Heart left ventricle (tissue), 16 donors: ENCODE results near the gene ALDH3B1. TPM values are rescaled to one million over a fixed set of nuclear protein-coding genes. Genes with fewer than 3 reads are reported as not detected.

Source experiments
- ATAC-seq, 4 donors: fragments of 200-7000 bp; cut with Tn5 transposase; one replicate each; pipeline ENCODE4 v1.9.1; 2020 to 2022; ENCODE audit warnings: moderate library complexity in 4 of 4, mild to moderate bottlenecking in 3 of 4, moderate number of reproducible peaks in 1 of 4
- DNase-seq, 5 donors: peaks; one replicate each; pipeline ENCODE4 v3.0.0-alpha.2; 2020
- H3K27ac ChIP-seq, 12 donors: fragments of 200-600 bp; sonication (generic) in 4 of 12; one replicate each; pipeline versions ENCODE4 v1.5.0 to v1.8.0; 2016 to 2022; ENCODE audit warnings: mild to moderate bottlenecking in 2 of 12
- H3K27me3 ChIP-seq, 9 donors: fragments of 200-600 bp; sonication (generic) in 2 of 9; one replicate each; pipeline versions ENCODE4 v1.5.1 to v1.8.0; 2016 to 2022; ENCODE audit warnings: mild to moderate bottlenecking in 3 of 9
- H3K36me3 ChIP-seq, 9 donors: fragments of 200-600 bp; sonication (generic) in 2 of 9; one replicate each; pipeline versions ENCODE4 v1.5.0 to v1.8.0; 2018 to 2022; ENCODE audit warnings: mild to moderate bottlenecking in 2 of 9
- H3K4me1 ChIP-seq, 12 donors: fragments of 200-600 bp; sonication (generic) in 4 of 12; one replicate each; pipeline versions ENCODE4 v1.5.0 to v1.8.0; 2016 to 2022; ENCODE audit warnings: mild to moderate bottlenecking in 3 of 12
- H3K4me3 ChIP-seq, 12 donors: fragments of 200-600 bp; sonication (generic) in 4 of 12; one replicate each; pipeline versions ENCODE4 v1.5.0 to v1.8.0; 2017 to 2022; ENCODE audit warnings: mild to moderate bottlenecking in 9 of 12, moderate library complexity in 4 of 12
- H3K9me3 ChIP-seq, 12 donors: fragments of 200-600 bp; sonication (generic) in 4 of 12; one replicate each; pipeline versions ENCODE4 v1.5.0 to v1.8.0; 2016 to 2022; ENCODE audit warnings: mild to moderate bottlenecking in 1 of 12
- CTCF ChIP-seq, 12 donors: fragments of 200-600 bp; sonication (generic) in 4 of 12; IDR thresholded peaks; one replicate each; pipeline versions ENCODE4 v1.5.0 to v1.8.0; 2018 to 2022; ENCODE audit warnings: antibody characterized with exemption in 12 of 12, mild to moderate bottlenecking in 5 of 12
- POLR2A ChIP-seq, 2 donors: fragments of 450-650 bp; IDR thresholded peaks; one replicate each; pipeline ENCODE4 v1.6.1; 2017; ENCODE audit warnings: antibody characterized with exemption in 2 of 2, mild to moderate bottlenecking in 2 of 2, moderate library complexity in 2 of 2
- WGBS, 4 donors: extraction: QIAGEN DNeasy Blood & Tissue Kit in 2 of 4; methylation state at CpG; one replicate each; pipeline versions ENCODE4 v1.1.5 to v1.1.7; 2013 to 2018; 5-methylcytosine and 5-hydroxymethylcytosine counted together
- intact Hi-C, 10 donors: fragments of 100-400 bp; cut with DNase I; formaldehyde crosslinking; loops; one replicate each; pipeline versions ENCODE4 v1.11.1 to v1.14.2; 2022
- polyA plus RNA-seq, 2 donors: library from polyadenylated mRNA; stranded (reverse); fragments of 200-250 nt; gene quantifications; one replicate each; pipeline ENCODE4 v1.2.3, GENCODE V29; 2013
- total RNA-seq, 9 donors: library from RNA; depleted of rRNA in 2 of 9; stranded (reverse); fragments of >200 nt in 2 of 9; fragmentation: NEBNext Ultra II Directional in 3 of 9; extraction: Animal tissue kit (Norgen Biotek cat#: 25700) in 3 of 9; gene quantifications; one replicate each; pipeline versions ENCODE4 v1.1.0 to v1.2.4, GENCODE V29; 2016 to 2023
- donor health status: ischemic (EF 13 %, LVEDD 7.1; RV severe dilation, severe dysfunction).
- donor health status: healthy with polysubstance abuse.
- donor health status: DM: no; HTN: yes; CAD: no.
- donor health status: DM: no; HTN: no; CAD: no.
- donor health status: ischemic (EF 25% LVEDD 6.9; RV normal size, moderate dysfunction).
- donor health status: ischemic (EF 25% LVEDD 5.7; RV mildly dilated, moderate dysfunction).
- donor health status: healthy.
- donor health status: DM: yes; HTN: yes; CAD: no.
- donor health status: ischemic (EF 35%, LVEDD 5.7; RV mildly dilated, moderate dysfunction).
- donor health status: nonischemic (EF 11% LVEDD 7.7; RV severe dilation, severe dysfunction).
- donor health status: DM: yes; HTN: yes; CAD: no.
- donor health status: PGD.
- donor health status: ischemic (EF 29% LVEDD 5.4; RV normal size, mild dysfunction).
- donor health status: nonischemic (EF 23%, LVEDD 6.1; RV moderate dilation, normal function).

The ALDH3B1 gene
- total and polyA plus RNA-seq, 11 donors, result 2.3 to 25.4 (median 4.4) TPM

- no peaks in the 10 kb centered on the region for H3K9me3 ChIP-seq
- TF ChIP-seq POLR2A (IDR thresholded peaks at IDR 0.05) (no peak), CTCF (IDR thresholded peaks at IDR 0.05) (no peak)
- ATAC-seq (no peak), DNase-seq (no peak)
- H3K36me3 ChIP-seq, result no peaks in the 10 kb centered on the region
- no peaks in the 10 kb centered on the region for H3K27me3 ChIP-seq
- no peak overlapping the region for H3K4me3 ChIP-seq
- WGBS, 4 donors, result 40 to 91% (median 90%) methylated on average over 1 to 19 of the region's 19 CpGs
- H3K4me1 ChIP-seq, result peaks cover 0 to 52% (median 12%) of the 10 kb centered on the region in 12 donors
- intact Hi-C loops, result loop anchor here in 1 of 10 donors (10.0 kb wide), 1 partner anchor 190 kb away; no protein-coding TSS in a partner anchor
- peak overlapping the region in 1 of 12 donors; percentile 44 for H3K27ac ChIP-seq
These were observed 4.9 kb downstream of the ALDH3B1 start for GRCh38 chr11:68014947-68015447.

GRCh38 chr11:68015467-68015866, 5.3 kb downstream of the ALDH3B1 start:
- Histone ChIP-seq H3K4me3 (no peak overlapping the region), H3K9me3 (no peaks in the 10 kb centered on the region), H3K27me3 (no peaks in the 10 kb centered on the region), H3K36me3 (no peaks in the 10 kb centered on the region), H3K4me1 (peaks cover 0 to 47% (median 9%) of the 10 kb centered on the region in 12 donors), H3K27ac (no peak overlapping the region)
- TF ChIP-seq CTCF (IDR thresholded peaks at IDR 0.05), result no peak
- no peak for TF ChIP-seq POLR2A (IDR thresholded peaks at IDR 0.05)
- intact Hi-C loops, result loop anchor here in 1 of 10 donors (10.0 kb wide), 1 partner anchor 189 kb away; no protein-coding TSS in a partner anchor
- ATAC-seq, result no peak
- DNase-seq, result no peak
- WGBS, 4 donors, result 96 to 99% (median 97%) methylated on average over 7 to 8 of the region's 8 CpGs

GRCh38 chr11:68016161-68016903, 6.2 kb downstream of the ALDH3B1 start:
- WGBS, 4 donors, result 57 to 68% (median 60%) methylated on average over 13 of the region's 13 CpGs
- Histone ChIP-seq H3K4me1 (peaks cover 0 to 39% (median 2%) of the 10 kb centered on the region in 12 donors), H3K4me3 (no peak overlapping the region), H3K36me3 (no peaks in the 10 kb centered on the region), H3K9me3 (no peaks in the 10 kb centered on the region), H3K27ac (no peak overlapping the region), H3K27me3 (no peaks in the 10 kb centered on the region)
- DNase-seq (no peak), ATAC-seq (no peak)
- TF ChIP-seq CTCF (IDR thresholded peaks at IDR 0.05), result no peak
- no peak for TF ChIP-seq POLR2A (IDR thresholded peaks at IDR 0.05)
- intact Hi-C loops, result loop anchor here in 1 of 10 donors (10.0 kb wide), 1 partner anchor 188 kb away; no protein-coding TSS in a partner anchor
